Lower leg skin (tissue), 4 donors: ENCODE data around the gene SVIL. TPM values are rescaled to one million over a fixed set of nuclear protein-coding genes. Genes with fewer than 3 reads are reported as not detected.

Source experiments
- DNase-seq, 2 donors: peaks; one replicate each; pipeline ENCODE4 v3.0.0-alpha.2; 2019; ENCODE audit warnings: low spot score in 2 of 2
- H3K4me3 ChIP-seq: fragments of 200-600 bp; sonication (generic); 2 replicates; pipeline ENCODE4 v1.5.1; 2017; ENCODE audit warnings: mild to moderate bottlenecking, low read depth; ENCODE audit not compliant: poor library complexity, severe bottlenecking
- POLR2A ChIP-seq, 2 donors: fragments of 450-650 bp; IDR thresholded peaks; one replicate each; pipeline ENCODE4 v1.6.1; 2016 to 2017; ENCODE audit warnings: antibody characterized with exemption in 2 of 2, mild to moderate bottlenecking in 1 of 2, moderate library complexity in 1 of 2
- WGBS, 2 donors: methylation state at CpG; one replicate each; pipeline ENCODE4 v1.1.5; 2018; 5-methylcytosine and 5-hydroxymethylcytosine counted together
- intact Hi-C: fragments of 100-400 bp; cut with DNase I; formaldehyde crosslinking; loops from one replicate; pipeline ENCODE4 v1.15.0; 2023; ENCODE audit warnings: low total_unique reads
- total RNA-seq, 4 donors: library from RNA; depleted of rRNA; stranded (reverse); fragments of >200 nt; gene quantifications; one replicate each; pipeline ENCODE4 v1.1.0, GENCODE V29; 2016
- TF ChIP-seq, protein P1 (sequence below), 3 donors: fragments of 450-650 bp; IDR thresholded peaks; one replicate each; pipeline ENCODE4 v1.5.1; 2016; ENCODE audit warnings: antibody characterized with exemption in 3 of 3, mild to moderate bottlenecking in 3 of 3, moderate library complexity in 2 of 3

The SVIL gene
- total RNA-seq, 4 donors from 2014 or later = 49.0 to 91.0 (median 74.4) TPM

DNA sequence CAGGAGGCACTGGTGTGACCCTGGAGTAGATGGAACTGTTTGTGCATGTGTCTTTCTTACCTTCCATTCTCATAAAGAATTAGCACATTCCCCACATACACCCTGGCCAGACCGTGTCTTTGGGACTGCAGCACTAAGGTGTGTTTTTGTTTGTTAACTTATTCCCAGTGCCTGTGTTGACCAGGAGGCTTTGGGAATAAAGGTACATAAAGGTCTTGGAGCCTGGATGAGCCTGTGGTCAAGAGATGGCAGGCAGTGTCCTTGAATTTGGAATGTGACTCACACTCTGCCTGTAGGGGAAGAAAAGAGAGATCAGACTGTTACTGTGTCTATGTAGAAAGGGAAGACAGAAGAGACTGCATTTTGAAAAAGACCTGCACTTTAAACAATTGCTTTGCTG is 208.4 kb downstream of the SVIL start:
- DNase-seq = no peak
- TF ChIP-seq, protein P1, sequence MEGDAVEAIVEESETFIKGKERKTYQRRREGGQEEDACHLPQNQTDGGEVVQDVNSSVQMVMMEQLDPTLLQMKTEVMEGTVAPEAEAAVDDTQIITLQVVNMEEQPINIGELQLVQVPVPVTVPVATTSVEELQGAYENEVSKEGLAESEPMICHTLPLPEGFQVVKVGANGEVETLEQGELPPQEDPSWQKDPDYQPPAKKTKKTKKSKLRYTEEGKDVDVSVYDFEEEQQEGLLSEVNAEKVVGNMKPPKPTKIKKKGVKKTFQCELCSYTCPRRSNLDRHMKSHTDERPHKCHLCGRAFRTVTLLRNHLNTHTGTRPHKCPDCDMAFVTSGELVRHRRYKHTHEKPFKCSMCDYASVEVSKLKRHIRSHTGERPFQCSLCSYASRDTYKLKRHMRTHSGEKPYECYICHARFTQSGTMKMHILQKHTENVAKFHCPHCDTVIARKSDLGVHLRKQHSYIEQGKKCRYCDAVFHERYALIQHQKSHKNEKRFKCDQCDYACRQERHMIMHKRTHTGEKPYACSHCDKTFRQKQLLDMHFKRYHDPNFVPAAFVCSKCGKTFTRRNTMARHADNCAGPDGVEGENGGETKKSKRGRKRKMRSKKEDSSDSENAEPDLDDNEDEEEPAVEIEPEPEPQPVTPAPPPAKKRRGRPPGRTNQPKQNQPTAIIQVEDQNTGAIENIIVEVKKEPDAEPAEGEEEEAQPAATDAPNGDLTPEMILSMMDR (IDR thresholded peaks at IDR 0.05) = no peak
- TF ChIP-seq POLR2A (IDR thresholded peaks at IDR 0.05) = no peak
- intact Hi-C loops = no loop called here
- H3K4me3 ChIP-seq = no peak overlapping the region
- 76 to 85% methylated on average over 1 of the region's 1 CpG for WGBS, 2 donors

DNA sequence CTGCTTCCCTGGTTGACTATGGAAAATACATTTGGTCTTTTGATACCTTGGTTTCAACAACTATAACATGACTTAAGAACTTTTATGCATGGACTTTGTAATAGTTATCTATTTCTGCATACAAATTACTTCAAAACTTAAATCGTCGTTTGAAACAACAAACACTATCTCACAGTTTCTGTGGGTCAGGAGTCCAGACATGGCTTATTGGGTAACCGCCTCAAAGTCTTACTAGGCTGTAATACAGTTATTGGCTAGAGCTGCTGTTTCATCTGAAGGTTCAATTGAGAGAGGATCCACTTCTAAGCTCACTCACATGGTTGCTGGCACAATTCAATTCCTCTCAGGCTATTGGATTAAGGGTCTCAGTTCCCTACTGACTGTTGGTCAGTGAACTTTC is 210.8 kb downstream of the SVIL start:
- intact Hi-C loops = no loop called here
- WGBS, 2 donors = 96 to 99% methylated on average over 3 of the region's 3 CpGs
- TF ChIP-seq, protein P1 (IDR thresholded peaks at IDR 0.05) = no peak

DNA sequence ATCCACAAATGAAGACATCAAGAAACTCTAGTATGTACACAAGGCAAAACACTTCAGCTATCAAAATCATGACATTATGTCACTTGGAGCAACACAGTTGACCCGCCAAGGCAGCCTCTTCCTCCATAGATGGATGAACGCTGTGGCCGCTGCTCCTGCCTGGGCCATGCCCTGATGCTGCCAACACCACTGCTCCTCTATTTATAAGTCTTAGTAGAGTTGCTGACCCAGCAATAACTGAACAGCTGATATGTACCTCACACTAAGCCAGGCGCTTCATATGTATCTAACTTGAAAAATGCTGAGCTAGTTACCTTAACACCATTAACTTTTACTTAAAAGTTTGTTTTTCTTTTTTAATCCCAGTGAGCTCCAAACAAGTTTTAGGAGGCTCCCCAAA is 214.0 kb downstream of the SVIL start:
- no peak overlapping the region for H3K4me3 ChIP-seq
- WGBS, 2 donors = 94 to 98% methylated on average over 4 of the region's 4 CpGs
- intact Hi-C loops = no loop called here

More for the DNA sequence above, 210.8 kb downstream of the SVIL start:
- DNase-seq = no peak
- no peak overlapping the region for H3K4me3 ChIP-seq

DNA sequence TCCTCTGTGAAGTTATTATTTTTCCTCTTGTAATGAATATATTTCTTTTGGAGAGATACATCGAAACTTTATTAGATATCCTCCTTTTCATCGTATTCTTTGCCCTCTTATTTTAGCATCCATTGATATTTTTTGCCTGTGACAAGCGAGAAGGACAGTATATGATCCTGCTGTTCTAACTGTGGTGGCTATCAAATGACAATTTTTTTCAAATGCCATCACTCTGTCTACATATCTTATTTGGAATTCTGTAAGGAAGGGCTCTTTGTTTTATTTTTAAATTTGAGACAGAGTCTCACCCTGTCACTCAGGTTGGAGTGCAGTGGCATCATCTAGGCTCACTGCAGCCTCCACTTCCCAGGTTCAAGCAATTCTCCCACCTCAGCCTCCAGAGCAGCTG is 217.4 kb downstream of the SVIL start:
- WGBS, 2 donors = 92 to 93% methylated on average over 3 of the region's 3 CpGs
- TF ChIP-seq, protein P1 (IDR thresholded peaks at IDR 0.05) = no peak
- no peak for TF ChIP-seq POLR2A (IDR thresholded peaks at IDR 0.05)
- intact Hi-C loops = no loop called here
- no peak for DNase-seq
- no peak overlapping the region for H3K4me3 ChIP-seq

More for the DNA sequence above, 214.0 kb downstream of the SVIL start:
- DNase-seq = no peak
- no peak for TF ChIP-seq POLR2A (IDR thresholded peaks at IDR 0.05)
- TF ChIP-seq, protein P1 (IDR thresholded peaks at IDR 0.05) = no peak

DNA sequence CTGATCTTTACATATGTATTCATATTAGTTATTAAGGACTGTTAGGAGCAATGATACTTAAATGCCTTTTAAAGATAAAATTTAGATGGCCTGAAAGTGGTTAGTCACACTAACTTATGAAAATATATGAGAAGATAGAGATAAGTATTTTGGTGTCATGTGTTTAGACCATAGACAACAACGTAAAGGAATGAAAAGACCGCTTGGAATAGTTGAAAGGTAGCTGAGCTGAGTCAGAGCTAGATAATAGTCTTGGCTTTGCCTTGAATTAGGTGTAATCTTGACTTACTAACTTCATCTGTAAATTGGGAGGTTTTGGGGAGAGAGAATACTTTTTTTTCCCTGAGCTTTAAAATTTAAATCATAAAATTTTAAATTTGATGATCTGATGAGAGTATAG is 218.9 kb downstream of the SVIL start:
- TF ChIP-seq POLR2A (IDR thresholded peaks at IDR 0.05) = no peak
- TF ChIP-seq, protein P1 (IDR thresholded peaks at IDR 0.05) = no peak
- intact Hi-C loops = no loop called here
- no peak for DNase-seq
- no peak overlapping the region for H3K4me3 ChIP-seq
- WGBS, 2 donors = 81 to 88% methylated on average over 2 of the region's 2 CpGs

DNA sequence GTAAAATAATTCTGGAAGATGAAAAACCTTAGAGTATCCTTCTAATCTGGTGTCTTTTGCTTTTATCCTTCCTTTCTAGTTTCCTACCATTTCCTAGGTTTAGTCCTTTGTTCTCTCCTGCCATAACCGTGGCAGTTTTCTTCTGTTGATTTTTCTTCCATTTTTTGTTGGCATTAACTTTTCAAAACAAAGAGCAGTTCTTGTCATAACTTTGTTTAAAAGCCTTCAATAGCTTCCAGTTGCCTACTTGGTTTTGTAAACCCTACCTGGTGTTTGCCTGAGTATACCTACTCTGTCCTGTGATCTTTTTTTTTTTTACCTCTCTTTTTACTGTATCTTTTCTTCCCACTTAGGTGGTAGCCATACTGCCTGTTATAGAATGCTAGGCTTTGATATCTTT is 220.3 kb downstream of the SVIL start:
- H3K4me3 ChIP-seq = no peak overlapping the region
- no peak for DNase-seq
- TF ChIP-seq, protein P1 (IDR thresholded peaks at IDR 0.05) = no peak
- intact Hi-C loops = no loop called here
- 47 to 55% methylated on average over 1 of the region's 1 CpG for WGBS, 2 donors
